GM12891 (cell line): ENCODE results near the gene KSR1.

Experiments
- DNase-seq: peaks from one replicate; pipeline ENCODE4 v3.0.0; 2011; ENCODE audit warnings: low spot score; ENCODE audit not compliant: insufficient read length
- FAIRE-seq: peaks from 2 replicates; lab custom pipeline; 2011; peaks lifted over from hg19 to GRCh38; lab: Jason Lieb, UNC
- PAX5 ChIP-seq: IDR thresholded peaks from 2 replicates; pipeline ENCODE4 v1.6.1; 2011; ENCODE audit warnings: low read length, moderate library complexity, mild to moderate bottlenecking; ENCODE audit not compliant: insufficient read depth, severe bottlenecking
- POLR2A ChIP-seq: IDR thresholded peaks from 2 replicates; pipeline ENCODE4 v1.6.1; 2011; ENCODE audit warnings: low read depth, low read length, control low read depth
- POLR2AphosphoS5 ChIP-seq: IDR thresholded peaks from 2 replicates; pipeline ENCODE4 v1.6.1; 2011; ENCODE audit warnings: low read depth, low read length, control low read depth
- POU2F2 ChIP-seq: IDR thresholded peaks from 2 replicates; pipeline ENCODE4 v1.6.1; 2011; ENCODE audit warnings: low read depth, mild to moderate bottlenecking, control low read depth, low read length, moderate library complexity
- SPI1 ChIP-seq: IDR thresholded peaks from 2 replicates; pipeline ENCODE4 v1.6.1; 2011; ENCODE audit warnings: low read depth, low read length, control low read depth
- TAF1 ChIP-seq: IDR thresholded peaks from 2 replicates; pipeline ENCODE4 v1.6.1; 2011; ENCODE audit warnings: low read depth, low read length, control low read depth

KSR1 gene

GRCh38 chr17:27479838-27480237 is 23.6 kb downstream of the KSR1 start:
- FAIRE-seq, result no peak
- no peak for DNase-seq
- TF ChIP-seq POLR2AphosphoS5, result no peak
- no peak for TF ChIP-seq SPI1
- no peak for TF ChIP-seq TAF1
- no peak for TF ChIP-seq POU2F2
- no peak for TF ChIP-seq PAX5
- no peak for TF ChIP-seq POLR2A

DNA sequence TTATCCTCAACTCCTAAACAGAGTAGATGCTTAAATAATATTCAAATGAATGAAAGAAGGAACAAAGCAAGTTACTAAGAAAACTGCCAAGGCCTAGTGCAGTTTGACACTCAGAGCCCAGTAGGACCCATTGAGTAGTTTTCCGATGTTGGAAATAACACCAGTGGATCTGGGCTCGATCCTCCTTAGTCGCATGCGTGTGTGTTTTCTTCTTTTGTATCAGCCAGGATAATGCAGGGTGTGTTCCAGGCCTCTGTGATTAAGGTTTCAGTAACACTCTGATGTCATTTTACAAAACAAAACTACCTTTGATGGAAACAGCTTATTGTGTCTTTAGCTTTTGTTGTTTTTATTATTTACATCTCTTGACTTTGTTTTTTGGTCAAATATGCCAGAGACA is 24.5 kb downstream of the KSR1 start:
- TF ChIP-seq POLR2AphosphoS5 (no peak), TAF1 (no peak), PAX5 (no peak), SPI1 (no peak), POU2F2 (no peak), POLR2A (no peak)
- no peak for DNase-seq
- FAIRE-seq, result no peak

DNA sequence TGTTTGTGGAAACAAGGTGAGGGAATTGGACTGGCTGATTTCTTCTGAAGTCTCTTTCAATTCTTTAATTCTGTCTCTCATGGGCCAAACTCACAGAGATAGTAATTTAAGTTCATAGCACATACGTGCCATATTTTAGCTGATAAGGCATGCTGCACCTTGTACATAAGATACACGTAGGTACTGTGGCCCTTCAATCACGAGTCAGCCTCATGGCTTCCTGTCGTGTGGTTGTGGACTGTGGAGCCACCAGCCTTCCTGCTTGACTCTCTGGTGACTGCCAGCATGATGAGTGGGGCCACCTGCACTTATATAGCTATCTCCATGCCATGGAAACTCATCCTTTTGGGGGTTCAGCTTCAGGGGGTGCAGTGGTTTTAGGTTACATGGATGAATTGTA is 25.1 kb downstream of the KSR1 start:
- no peak for DNase-seq
- no peak for TF ChIP-seq POLR2AphosphoS5
- no peak for TF ChIP-seq SPI1
- TF ChIP-seq POU2F2, result no peak
- TF ChIP-seq PAX5, result no peak
- TF ChIP-seq POLR2A, result no peak
- FAIRE-seq, result peak; percentile 74

DNA sequence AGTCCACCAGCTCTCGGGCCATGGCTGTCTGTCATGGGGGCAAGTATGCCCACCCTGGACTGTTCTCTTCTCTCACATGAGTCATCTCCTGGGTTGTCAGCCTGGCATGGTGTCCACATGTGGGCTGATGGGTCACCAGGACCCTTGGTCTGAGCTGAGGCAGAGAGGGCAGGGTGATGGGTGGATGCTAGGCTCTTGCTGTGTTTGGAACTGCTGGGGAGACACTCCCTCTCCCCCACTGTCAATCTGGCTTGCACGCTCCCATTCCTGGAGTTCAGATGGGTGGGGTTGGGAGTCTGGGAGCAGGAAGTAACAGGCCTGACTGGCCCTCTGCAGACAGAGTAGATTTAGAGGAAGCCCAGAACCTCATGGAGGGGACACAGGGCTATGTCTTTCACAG is 28.9 kb downstream of the KSR1 start:
- no peak for DNase-seq
- TF ChIP-seq POLR2AphosphoS5 (no peak), SPI1 (no peak), PAX5 (no peak), POU2F2 (no peak), POLR2A (no peak), TAF1 (no peak)
- FAIRE-seq, result no peak

- no peak for DNase-seq
- TF ChIP-seq TAF1, result no peak
- no peak for TF ChIP-seq POLR2AphosphoS5
- TF ChIP-seq PAX5, result no peak
- TF ChIP-seq POU2F2, result no peak
- no peak for FAIRE-seq
Observed at GRCh38 chr17:27485716-27486495, 29.7 kb downstream of the KSR1 start.

DNA sequence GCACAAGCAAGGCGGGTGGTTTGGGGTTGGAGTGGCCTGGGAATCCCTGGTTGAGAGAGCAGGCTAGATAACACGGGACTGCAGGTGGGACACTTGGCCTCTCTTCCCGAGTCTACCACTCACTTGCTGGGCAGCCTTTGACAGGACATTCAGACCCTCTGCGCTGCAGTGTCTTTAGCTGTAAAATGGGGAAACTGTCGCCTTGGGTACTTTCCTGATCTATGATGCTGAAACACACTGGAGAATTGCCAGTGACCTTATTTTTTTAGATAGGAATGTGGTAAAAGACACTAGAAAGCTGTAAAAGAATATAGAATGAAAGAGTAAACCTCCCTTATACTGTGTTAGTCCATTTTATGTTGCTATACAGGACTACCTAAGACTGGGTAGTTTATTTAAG is 30.5 kb downstream of the KSR1 start:
- TF ChIP-seq SPI1, result no peak
- DNase-seq (no peak), FAIRE-seq (no peak)

DNA sequence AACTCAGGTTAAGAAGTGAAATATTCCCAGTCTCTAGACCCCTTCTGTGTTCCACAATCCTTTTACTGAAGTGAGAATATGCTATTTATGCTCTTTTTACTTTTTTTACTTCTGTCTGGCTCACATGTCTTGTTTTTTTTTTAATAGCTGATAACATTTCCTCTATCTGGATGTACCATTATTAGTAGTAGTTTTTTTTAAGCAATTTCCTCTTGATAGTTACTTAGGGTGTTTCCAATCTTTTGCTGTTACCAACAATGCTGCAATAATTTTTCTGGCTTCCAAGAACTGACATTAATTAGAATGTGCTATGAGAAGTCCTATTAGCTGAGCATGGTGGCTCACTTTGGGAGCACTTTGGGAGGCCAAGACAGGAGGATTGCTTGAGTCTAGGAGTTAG is 32.0 kb downstream of the KSR1 start:
- no peak for DNase-seq
- TF ChIP-seq TAF1 (no peak), SPI1 (no peak), POLR2AphosphoS5 (no peak), POLR2A (no peak), PAX5 (no peak), POU2F2 (no peak)
- no peak for FAIRE-seq

- FAIRE-seq, result no peak
- TF ChIP-seq SPI1 (no peak), PAX5 (no peak), TAF1 (no peak), POLR2AphosphoS5 (no peak), POLR2A (no peak), POU2F2 (no peak)
Observed at GRCh38 chr17:27489045-27489715, 32.9 kb downstream of the KSR1 start.

GRCh38 chr17:27490391-27490790 is 34.1 kb downstream of the KSR1 start:
- no peak for DNase-seq
- no peak for TF ChIP-seq POLR2AphosphoS5
- no peak for TF ChIP-seq POU2F2
- TF ChIP-seq TAF1, result no peak
- no peak for TF ChIP-seq POLR2A
- TF ChIP-seq PAX5, result no peak
- TF ChIP-seq SPI1, result no peak
- FAIRE-seq, result no peak

More at GRCh38 chr17:27489045-27489715, 32.9 kb downstream of the KSR1 start:
- no peak for DNase-seq

DNA sequence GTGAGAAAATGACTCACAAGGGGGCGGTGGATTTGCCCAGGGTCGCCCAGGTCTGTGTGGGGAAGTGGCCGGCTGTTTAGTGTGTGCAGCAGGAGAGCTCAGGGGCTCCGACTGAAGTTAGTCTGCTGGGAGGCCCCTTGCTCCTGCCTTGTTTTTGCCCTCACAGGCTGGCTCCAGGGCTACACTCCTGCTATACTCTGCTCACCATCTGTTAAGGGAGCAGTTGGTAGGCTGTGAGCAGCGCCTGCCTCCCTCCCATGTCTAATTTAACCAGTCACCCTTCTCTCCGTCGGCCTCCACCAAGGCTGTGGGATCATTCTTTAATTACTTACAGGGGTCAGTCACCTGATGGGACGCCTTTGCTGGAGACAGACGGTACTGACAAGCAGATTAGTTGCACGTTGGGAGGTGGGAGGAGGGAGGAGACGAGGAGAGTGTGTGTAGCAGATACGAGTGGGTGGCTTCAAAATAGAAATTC is 35.5 kb downstream of the KSR1 start:
- DNase-seq (no peak), FAIRE-seq (no peak)
- TF ChIP-seq SPI1 (0 out of 2 replicates have a peak, but pooled peaks have one; percentile 21), PAX5 (no peak)

- DNase-seq (no peak), FAIRE-seq (peak; percentile 33)
- TF ChIP-seq PAX5 (no peak), SPI1 (no peak), POU2F2 (no peak), POLR2A (no peak), POLR2AphosphoS5 (no peak), TAF1 (no peak)
Observed at GRCh38 chr17:27492470-27492869, 36.2 kb downstream of the KSR1 start.
